ENCODE measurements around the gene FAM3D.

Gene FAM3D

DNA sequence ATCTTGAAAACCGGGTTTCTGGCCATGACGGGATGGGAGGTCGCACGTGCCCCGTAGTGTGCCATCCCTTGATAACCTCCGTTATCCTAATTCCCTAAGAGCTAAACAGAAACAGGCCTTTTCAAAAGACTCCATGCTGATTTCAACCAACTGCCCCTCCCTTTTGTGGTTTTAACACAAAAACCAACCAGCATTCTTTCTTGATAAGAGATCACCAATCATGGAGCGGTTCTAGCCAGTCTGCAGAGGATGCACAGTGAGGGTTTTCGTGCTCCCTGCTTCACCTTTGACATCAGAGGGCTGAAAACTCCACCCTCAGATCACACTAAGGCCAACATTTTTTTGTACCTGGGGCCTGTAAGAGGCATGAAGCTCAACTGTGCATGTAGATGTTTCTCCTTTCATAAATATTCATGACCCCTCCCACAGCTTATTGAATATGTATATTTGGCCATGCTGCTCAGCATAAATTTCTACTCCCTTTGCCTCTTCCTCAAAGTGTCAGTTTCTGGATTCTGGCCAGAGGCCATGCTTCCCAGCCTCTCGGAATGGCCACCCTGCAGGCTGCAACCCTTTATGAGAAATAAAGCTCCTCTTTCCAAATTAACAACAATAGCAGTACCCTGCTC, 41.3 kb downstream of the FAM3D start:
- no peak for DNase-seq

DNA sequence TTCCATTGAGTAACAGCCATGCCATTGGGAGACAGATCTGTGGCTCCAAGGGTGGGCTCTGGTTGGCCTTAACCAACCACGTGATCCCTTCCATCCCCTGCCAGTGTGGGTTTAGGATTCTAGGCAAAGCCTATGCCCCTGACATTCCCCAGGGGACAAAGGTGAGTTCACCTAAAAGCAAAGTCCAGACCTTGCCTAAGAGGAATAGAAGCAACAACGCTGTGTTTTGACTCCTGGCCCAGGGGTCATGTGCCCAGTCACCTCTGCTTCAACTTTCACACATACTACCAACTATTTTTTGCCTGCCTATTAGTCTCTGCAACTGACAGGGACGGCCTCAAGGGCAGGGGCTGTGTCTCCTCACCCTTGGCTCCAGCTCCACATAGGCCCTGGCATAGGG, 42.0 kb downstream of the FAM3D start:
- no peak for DNase-seq

- no peak for DNase-seq
Measured at GRCh38 chr3:58623961-58624360, 42.6 kb downstream of the FAM3D start.

DNA sequence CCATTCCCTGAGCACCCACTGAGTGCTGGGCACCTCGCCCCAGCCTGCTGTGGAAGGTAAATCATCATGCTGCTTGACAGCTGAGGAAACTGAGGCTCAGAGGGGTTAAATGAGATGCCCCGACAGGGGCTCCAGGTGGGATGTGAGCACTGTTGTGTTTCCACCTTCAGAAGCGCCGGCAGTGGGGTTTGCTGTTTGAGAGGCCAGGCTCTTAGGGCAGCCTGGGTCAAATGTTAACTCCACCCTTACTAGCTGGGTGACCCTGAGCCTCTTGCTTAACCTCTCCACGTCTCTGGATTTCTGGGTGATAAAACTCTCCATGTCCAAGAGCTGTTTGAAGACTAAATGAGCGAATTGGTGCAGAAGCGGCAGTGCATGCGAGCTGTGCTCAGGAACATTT, 43.1 kb downstream of the FAM3D start:
- no peak for DNase-seq

DNA sequence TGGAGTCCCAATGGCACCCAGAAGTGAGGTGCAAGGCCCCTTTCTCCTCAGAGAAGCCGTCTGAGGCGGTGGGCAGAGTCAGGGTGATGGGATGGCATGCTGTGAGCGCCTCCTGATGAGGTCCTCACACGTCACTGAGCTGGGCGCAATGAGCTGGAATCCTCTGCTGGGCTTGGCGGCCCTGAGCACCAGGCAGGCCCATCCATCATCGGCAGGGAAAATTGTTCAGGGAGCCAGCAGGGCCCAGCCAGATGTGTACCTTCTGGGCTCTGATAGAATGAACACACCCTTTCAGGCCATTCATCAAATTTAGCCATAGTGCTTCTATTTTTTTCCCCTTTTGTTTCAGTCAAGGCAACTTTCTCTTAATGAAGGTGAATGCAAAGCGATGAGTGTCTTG, 43.7 kb downstream of the FAM3D start:
- DNase-seq = no peak

DNA sequence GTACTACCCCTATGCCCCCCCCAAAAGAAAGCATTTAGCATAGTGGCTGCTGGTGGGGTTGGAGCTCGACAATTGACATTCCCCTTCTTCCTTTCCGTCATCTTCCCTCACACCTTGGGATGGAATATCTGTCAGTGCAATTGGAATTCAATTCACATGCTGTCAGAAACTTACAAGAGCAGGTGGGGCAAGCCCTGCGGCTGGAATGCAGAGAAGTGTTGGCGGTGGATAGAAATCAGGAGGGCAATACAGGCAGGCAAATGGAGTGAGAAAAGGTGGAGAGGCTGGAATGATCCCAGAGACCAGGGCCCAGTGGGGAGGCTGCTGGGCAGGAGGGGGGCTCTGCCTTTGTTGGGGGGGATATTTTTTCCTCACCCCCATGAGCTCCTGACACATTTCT, 44.1 kb downstream of the FAM3D start:
- no peak for DNase-seq

DNA sequence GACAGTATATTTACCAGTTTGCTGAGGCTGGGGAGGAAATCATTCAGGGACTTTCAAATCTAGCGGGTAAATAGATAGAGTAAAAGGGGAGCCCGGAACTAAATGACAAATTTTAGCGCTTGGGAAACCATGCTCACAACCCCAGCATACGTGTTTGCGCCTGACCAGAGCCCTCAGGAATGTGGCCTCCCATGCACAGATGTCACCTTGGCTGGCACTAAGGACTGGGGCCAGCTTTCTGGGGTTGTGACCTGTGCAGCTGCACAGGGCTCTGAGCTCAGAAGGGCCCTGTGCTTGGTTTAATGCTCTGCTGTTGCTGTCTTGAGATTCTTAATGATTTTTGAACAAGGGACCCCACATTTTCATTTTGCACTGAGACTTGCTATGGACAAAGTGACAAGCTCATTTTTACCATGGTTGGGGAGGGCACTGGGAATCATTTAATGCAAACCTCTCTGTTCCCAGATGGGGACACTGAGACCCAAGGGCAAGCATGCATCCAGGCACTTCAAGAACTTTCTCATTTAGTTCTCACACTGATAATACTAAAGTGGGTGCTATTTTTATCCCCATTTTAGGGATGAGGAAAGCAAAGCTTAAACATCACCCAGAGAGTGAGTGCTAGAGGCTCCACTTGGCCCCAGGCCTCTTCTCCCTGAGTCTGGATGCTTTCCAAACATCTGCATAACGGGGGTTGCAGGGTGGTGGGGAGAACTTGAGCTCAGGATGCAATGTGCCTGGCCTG, 45.3 kb downstream of the FAM3D start:
- no peak for DNase-seq

GRCh38 chr3:58620421-58620820, 46.2 kb downstream of the FAM3D start:
- no peak for DNase-seq

- DNase-seq = no peak
Measured at GRCh38 chr3:58617338-58617761, 49.2 kb downstream of the FAM3D start.

DNA sequence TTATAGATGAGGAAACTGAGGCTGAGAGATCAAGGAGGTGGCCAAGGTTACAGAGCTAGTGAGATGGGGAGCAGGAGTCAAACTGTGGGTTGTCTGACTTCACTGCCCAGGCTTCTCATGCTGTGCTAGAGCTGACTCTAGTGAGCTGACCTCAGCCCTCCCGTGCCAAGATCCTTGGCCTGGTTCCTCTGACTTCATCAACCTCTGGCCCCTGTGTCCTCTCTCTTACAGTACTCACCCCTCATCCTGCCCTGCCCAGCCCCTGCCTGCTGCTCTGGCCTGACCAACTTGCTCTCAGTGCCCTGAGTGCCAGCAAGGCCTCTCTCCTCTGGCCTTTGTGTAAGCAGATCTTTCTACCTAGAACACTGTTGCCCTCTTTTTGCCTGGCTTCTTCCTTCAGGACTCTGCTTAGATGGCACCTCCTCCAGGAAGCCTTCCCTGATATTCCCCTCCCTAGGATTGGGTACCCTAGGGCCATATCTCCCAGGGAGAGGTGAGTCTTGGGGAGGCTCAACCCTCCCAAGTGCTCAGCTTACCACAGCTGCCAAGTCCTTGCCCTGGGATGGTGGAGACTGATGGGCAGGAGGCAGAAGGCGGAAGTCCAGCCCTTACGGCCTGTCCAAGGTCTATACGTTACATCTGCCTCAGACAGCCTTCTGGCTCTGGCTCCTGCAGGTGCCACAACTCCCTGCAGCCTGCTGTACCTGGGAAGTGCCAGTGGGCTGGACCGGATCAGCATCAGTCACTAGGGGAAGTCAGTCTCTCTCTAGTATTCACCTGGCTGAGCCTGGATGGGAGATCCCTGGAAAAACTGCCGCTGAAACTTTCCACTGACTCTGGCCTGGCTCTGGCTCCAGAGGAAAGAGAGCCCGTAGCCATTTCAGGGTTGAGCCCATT, 53.1 kb downstream of the FAM3D start:
- no peak for DNase-seq

DNA sequence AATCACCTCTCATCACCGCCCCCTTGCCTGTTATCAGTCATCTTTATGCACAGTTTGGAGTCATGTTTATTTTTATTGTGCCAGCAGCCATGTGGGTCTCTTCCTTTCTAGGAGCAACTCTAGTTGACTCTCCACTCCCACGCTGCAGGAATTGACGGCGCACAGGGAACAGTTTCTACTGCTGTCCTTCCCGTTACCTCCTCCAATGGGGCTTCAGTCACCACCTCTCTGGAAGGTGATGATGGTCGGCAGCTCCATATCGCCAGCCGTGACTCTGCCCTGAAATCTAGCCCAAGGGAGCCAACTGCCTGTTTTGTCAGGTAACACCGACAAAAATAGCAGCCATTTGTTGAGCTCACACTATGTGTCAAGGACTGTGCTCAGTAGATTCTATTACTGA, 53.7 kb downstream of the FAM3D start:
- no peak for DNase-seq

- DNase-seq = no peak
Measured at GRCh38 chr3:58609990-58610389, 56.6 kb downstream of the FAM3D start.

DNA sequence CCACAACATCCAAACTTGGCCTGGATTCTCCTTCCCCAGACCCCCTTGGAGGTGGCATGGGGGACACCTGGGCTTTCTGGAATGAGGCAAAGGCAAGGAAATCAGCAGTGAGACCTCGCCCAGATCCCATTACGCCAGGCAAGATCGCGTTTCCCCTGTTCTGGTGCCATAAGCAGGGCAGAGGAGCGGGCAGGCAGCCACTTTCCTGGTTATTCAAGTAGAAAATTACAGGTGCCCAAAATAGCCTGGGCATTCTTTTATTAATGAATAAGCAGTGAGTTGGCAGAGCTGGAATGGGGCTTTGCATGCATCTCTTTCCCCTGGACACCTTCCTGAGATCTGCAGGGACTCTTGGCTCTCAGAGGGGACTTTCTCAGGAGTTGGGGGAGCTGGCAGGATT, 57.9 kb downstream of the FAM3D start:
- DNase-seq = no peak

DNA sequence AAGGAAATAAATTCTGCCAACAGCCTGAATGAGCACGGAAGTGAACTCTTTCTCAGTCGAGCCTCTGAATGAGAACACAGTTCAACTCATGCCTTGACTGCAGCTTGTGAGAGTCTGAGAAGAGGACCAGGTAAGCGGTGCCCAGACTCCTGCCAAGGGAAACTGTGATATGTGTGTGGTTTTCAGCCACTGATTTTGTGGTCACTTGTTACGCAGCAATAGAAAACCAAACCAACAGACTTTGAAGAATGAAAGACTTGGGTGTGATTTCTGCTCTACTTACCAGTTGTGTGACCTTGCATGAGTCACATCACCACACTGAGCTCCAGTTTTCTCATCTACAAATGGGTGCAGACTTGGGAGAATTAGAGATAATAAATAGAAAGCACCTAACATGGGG, 58.8 kb downstream of the FAM3D start:
- no peak for DNase-seq

GRCh38 chr3:58606693-58607092, 59.9 kb downstream of the FAM3D start:
- DNase-seq = no peak

DNA sequence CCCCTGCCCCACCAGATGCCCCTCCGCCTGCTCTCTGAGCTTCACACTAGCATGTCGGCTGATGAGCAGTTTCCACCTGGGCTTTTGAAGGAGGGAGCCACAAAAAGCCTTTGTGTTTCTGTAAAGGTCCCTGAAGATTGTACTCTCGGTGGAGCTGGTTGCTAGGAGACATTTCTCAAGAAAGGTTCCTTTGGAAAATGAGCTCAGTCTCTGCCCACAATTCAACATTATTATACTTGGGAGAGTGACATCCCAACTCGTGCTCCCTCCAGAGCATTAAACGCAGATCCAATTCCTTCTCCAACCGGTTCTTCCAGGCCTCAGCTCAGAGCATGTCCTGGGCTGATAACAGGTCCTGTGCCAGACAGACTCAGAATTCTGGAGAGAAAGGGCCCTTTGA, 62.5 kb downstream of the FAM3D start:
- DNase-seq = no peak

DNA sequence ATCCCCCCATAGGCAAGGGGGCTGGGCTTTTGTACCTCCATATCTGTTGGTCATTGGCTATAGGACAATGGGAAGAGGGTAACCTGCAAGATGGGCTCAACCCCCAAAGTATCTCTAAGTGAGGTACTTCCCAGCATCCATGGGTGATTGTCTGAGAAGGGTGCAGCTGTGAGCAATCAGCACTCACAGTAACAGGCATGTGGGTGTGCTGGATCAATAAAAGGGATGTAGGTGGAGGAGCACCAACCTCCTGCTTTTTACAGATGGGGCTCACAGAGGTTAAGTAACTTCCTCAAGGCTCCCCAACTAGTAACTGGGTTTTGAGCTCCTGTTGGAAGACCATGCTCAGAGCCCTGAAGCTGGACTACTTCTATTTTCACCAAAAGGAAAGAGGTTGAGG, 63.0 kb downstream of the FAM3D start:
- no peak for DNase-seq

GRCh38 chr3:58597770-58598310, 68.7 kb downstream of the FAM3D start:
- no peak for DNase-seq

DNA sequence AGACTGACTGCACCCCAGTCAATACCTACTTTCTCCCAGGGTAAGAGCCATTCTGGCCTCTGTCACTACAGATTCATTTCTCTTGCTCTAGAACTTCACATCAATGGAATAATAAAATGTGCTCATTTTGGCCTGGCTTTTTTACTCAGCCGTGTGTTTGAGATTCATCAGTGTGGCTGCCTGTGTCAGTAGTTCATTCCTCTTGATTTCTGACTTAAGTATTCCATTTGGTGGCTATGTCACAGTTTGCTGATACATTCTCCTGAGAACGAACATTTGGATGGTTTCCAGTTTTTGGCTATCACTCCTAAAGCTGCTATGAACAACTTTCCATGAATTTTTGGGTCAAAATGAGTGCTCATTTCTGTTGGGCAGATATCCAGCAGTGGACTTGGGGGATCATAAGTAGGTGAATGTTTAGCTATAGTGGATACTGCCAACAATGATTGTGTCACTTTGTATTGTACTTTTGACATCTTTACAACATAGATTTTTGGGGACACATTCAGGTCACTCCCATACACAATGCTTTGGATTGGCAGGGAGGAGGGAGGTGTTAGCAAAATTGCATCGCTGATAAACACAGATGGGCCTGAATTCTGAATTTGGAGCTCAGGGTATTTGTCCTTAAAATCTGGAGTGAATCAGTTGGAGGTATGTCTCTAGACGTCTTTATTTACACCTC, 69.6 kb downstream of the FAM3D start:
- DNase-seq = no peak

DNA sequence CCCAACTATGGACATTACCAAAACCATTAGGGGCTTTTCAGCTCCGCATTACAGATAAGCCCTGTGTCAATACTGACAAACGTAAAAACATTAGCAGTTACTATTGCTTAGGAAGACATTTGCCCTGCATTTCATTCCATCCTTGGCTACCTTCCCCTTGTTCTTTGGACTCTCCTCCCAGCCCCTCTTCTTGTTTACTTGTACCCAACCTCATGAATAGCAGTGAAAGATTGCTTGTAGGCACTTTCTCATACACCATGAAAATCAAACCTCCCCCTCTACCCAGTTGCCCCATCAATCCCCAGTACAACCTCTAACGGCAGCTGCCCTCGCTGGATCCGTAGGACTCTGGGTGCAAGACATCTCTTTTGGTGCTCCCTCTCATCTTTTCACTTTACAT, 72.5 kb downstream of the FAM3D start:
- DNase-seq = no peak

GRCh38 chr3:58591517-58592510, 74.8 kb downstream of the FAM3D start:
- no peak for DNase-seq
